IMR-90 (cell line): Measurements from ENCODE around the gene SYNM. TPM values are rescaled to one million over a fixed set of nuclear protein-coding genes. Genes with fewer than 3 reads are reported as not detected.

Source experiments
- ATAC-seq: fragments of 200-7000 bp; cut with Tn5 transposase; 2 replicates; pipeline ENCODE4 v1.9.1; 2020; ENCODE audit warnings: low read depth, mild to moderate bottlenecking, moderate library complexity
- BruUV-seq: library from RNA; stranded (reverse); fragments of 400-500 nt; replicated peaks from 2 replicates; lab custom pipeline; 2021; lab: Mats Ljungman, UMichigan
- CTCF ChIA-PET: fragments of 300-600 bp; formaldehyde crosslinking; extraction: SDS; loops from one replicate; lab custom pipeline; 2021; ENCODE audit warnings: antibody characterized with exemption; lab: Yijun Ruan, JAX
- POLR2A ChIA-PET: fragments of 300-600 bp; sonication (Branson Sonifier 250); formaldehyde crosslinking; loops from one replicate; lab custom pipeline; 2022; ENCODE audit warnings: antibody characterized with exemption; ENCODE audit not compliant: unreplicated experiment; lab: Charles Lee
- DNase-seq: peaks from one replicate; pipeline ENCODE4 v3.0.0; 2013
- H2AFZ ChIP-seq: replicated peaks from 2 replicates; pipeline ENCODE3; 2013; ENCODE audit warnings: low read length, mild to moderate bottlenecking; ENCODE audit not compliant: poor library complexity
- H2AK5ac ChIP-seq: 2 replicates; pipeline ENCODE4 v1.6.1; 2013; ENCODE audit warnings: low read depth, low read length, inconsistent platforms
- H2AK9ac ChIP-seq: replicated peaks from 2 replicates; pipeline ENCODE3; 2013; ENCODE audit warnings: mild to moderate bottlenecking, low read depth, low read length, moderate library complexity; ENCODE audit not compliant: poor library complexity
- H2BK120ac ChIP-seq: 2 replicates; pipeline ENCODE4 v1.6.1; 2013; ENCODE audit warnings: low read depth, low read length, inconsistent platforms
- H2BK15ac ChIP-seq: 3 replicates; pipeline ENCODE4 v1.6.1; 2013; ENCODE audit warnings: low read depth, low read length, inconsistent platforms
- H2BK20ac ChIP-seq: 2 replicates; pipeline ENCODE4 v1.6.1; 2013; ENCODE audit warnings: low read depth, mild to moderate bottlenecking, inconsistent platforms, low read length, moderate library complexity
- H2BK5ac ChIP-seq: 2 replicates; pipeline ENCODE4 v1.6.1; 2013; ENCODE audit warnings: mild to moderate bottlenecking, low read depth, low read length, inconsistent platforms; ENCODE audit not compliant: poor library complexity, severe bottlenecking
- H3K14ac ChIP-seq: replicated peaks from 2 replicates; pipeline ENCODE4 v1.6.1; 2013; ENCODE audit warnings: low read depth, low read length, inconsistent platforms
- H3K18ac ChIP-seq: 2 replicates; pipeline ENCODE4 v1.6.1; 2013; ENCODE audit warnings: low read depth, low read length, control low read depth
- H3K23ac ChIP-seq: 2 replicates; pipeline ENCODE4 v1.6.1; 2013; ENCODE audit warnings: low read depth, low read length, inconsistent platforms
- H3K27ac ChIP-seq: 2 replicates; pipeline ENCODE4 v1.5.1; 2013; ENCODE audit warnings: mild to moderate bottlenecking, control low read depth, low read length; ENCODE audit not compliant: insufficient read depth
- H3K27me3 ChIP-seq: 2 replicates; pipeline ENCODE4 v1.6.1; 2013; ENCODE audit warnings: low read length; ENCODE audit not compliant: control insufficient read depth, insufficient read depth
- H3K36me3 ChIP-seq: 2 replicates; pipeline ENCODE4 v1.6.1; 2013; ENCODE audit warnings: low read length, mixed read lengths; ENCODE audit not compliant: control insufficient read depth, insufficient read depth
- H3K4ac ChIP-seq: 2 replicates; pipeline ENCODE4 v1.6.1; 2013; ENCODE audit warnings: low read depth, low read length, inconsistent platforms
- H3K4me1 ChIP-seq: 2 replicates; pipeline ENCODE4 v1.6.1; 2013; ENCODE audit warnings: low read length, mixed read lengths; ENCODE audit not compliant: control insufficient read depth, insufficient read depth
- H3K4me2 ChIP-seq: 2 replicates; pipeline ENCODE4 v1.6.1; 2013; ENCODE audit warnings: low read depth, mild to moderate bottlenecking, control low read depth, low read length, moderate library complexity
- H3K4me3 ChIP-seq: 2 replicates; pipeline ENCODE4 v1.5.1; 2013; ENCODE audit warnings: low read depth, mild to moderate bottlenecking, control low read depth, low read length, moderate library complexity; ENCODE audit not compliant: insufficient read depth
- H3K56ac ChIP-seq: 2 replicates; pipeline ENCODE4 v1.6.1; 2013; ENCODE audit warnings: low read length, inconsistent platforms; ENCODE audit not compliant: insufficient read depth; ENCODE audit errors: extremely low read depth
- H3K79me1 ChIP-seq, 2 experiments: 2 replicates each; pipeline ENCODE4 v1.6.1; 2013; ENCODE audit warnings: low read length in 2 of 2, inconsistent platforms in 1 of 2, low read depth in 1 of 2
- H3K9ac ChIP-seq: 2 replicates; pipeline ENCODE4 v1.6.1; 2013; ENCODE audit warnings: low read depth, low read length, control low read depth
- H3K9me1 ChIP-seq: 2 replicates; pipeline ENCODE4 v1.6.1; 2013; ENCODE audit warnings: low read length, inconsistent platforms; ENCODE audit not compliant: insufficient read depth
- H3K9me3 ChIP-seq: 2 replicates; pipeline ENCODE4 v1.6.1; 2013; ENCODE audit warnings: low read length; ENCODE audit not compliant: control insufficient read depth, insufficient read depth
- H4K20me1 ChIP-seq: 2 replicates; pipeline ENCODE4 v1.6.1; 2013; ENCODE audit warnings: low read length, inconsistent platforms; ENCODE audit not compliant: insufficient read depth
- H4K5ac ChIP-seq: 2 replicates; pipeline ENCODE4 v1.6.1; 2013; ENCODE audit warnings: mild to moderate bottlenecking, low read depth, low read length, control low read depth
- H4K8ac ChIP-seq, 2 experiments: 2 replicates each; pipeline ENCODE4 v1.6.1; 2013; ENCODE audit warnings: low read depth in 2 of 2, low read length in 2 of 2, control low read depth in 1 of 2, inconsistent platforms in 1 of 2
- H4K91ac ChIP-seq: 2 replicates; pipeline ENCODE4 v1.6.1; 2013; ENCODE audit warnings: low read depth, low read length, inconsistent platforms; ENCODE audit not compliant: insufficient read depth
- FOS ChIP-seq: fragments of 150-350 bp; IDR thresholded peaks from 2 replicates; pipeline ENCODE4 v1.6.1; 2016; ENCODE audit warnings: low read depth, low read length
- MXI1 ChIP-seq: IDR thresholded peaks from 2 replicates; pipeline ENCODE4 v1.6.1; 2012; ENCODE audit warnings: low read depth, mild to moderate bottlenecking, low read length, moderate library complexity, borderline replicate concordance
- POLR2A ChIP-seq: IDR thresholded peaks from 2 replicates; pipeline ENCODE4 v1.6.1; 2012; ENCODE audit warnings: mild to moderate bottlenecking, low read depth, low read length
- RAD21 ChIP-seq: IDR thresholded peaks from 2 replicates; pipeline ENCODE4 v1.6.1; 2012; ENCODE audit warnings: low read length, improper control_type of control experiment
- RCOR1 ChIP-seq: IDR thresholded peaks from 2 replicates; pipeline ENCODE4 v1.6.1; 2012; ENCODE audit warnings: mild to moderate bottlenecking, low read length, improper control_type of control experiment; ENCODE audit not compliant: insufficient replicate concordance
- RFX5 ChIP-seq: IDR thresholded peaks from 2 replicates; pipeline ENCODE4 v1.8.0; 2012; ENCODE audit warnings: low read depth, mild to moderate bottlenecking, low read length, moderate library complexity
- USF2 ChIP-seq: fragments of 150-350 bp; IDR thresholded peaks from 2 replicates; pipeline ENCODE4 v1.6.1; 2017; ENCODE audit warnings: mild to moderate bottlenecking, antibody characterized with exemption, low read length, low read depth
- WGBS, 2 experiments: methylation state at CpG; one replicate each; pipeline versions ENCODE4 v1.1.5 to v1.1.7; 2013; ENCODE audit warnings: missing lambda C conversion rate in 2 of 2; ENCODE audit not compliant: insufficient read length in 1 of 2; ENCODE audit errors: extremely low coverage in 2 of 2; 5-methylcytosine and 5-hydroxymethylcytosine counted together
- dilution Hi-C: fragments of 300-500 bp; cut with HindIII; formaldehyde crosslinking; loops from one replicate; pipeline ENCODE4 v1.14.3; 2018; ENCODE audit warnings: low sequenced_read_pairs; ENCODE audit not compliant: unreplicated experiment
- in situ Hi-C: fragments of 300-500 bp; cut with MboI; formaldehyde crosslinking; loops from 3 replicates; pipeline ENCODE4 v1.14.3; 2019; ENCODE audit warnings: low sequenced_read_pairs, inconsistent platforms, mixed read lengths
- intact Hi-C: fragments of 100-400 bp; cut with micrococcal nuclease; formaldehyde crosslinking; loops from 2 replicates; pipeline ENCODE4 v1.10.0; 2022
- polyA plus RNA-seq, 3 experiments: library from polyadenylated mRNA; depleted of rRNA; stranded (reverse); fragments of >200 nt; gene quantifications; 2 replicates each; pipeline ENCODE4 v1.2.3, GENCODE V29; 2012; ENCODE audit warnings: low replicate concordance in 1 of 3
- total RNA-seq: library from RNA; depleted of rRNA; stranded (reverse); fragments of >200 nt; gene quantifications from 2 replicates; pipeline ENCODE4 v1.2.3, GENCODE V29; 2012
- TF ChIP-seq, protein P1 (sequence below): fragments of 150-350 bp; IDR thresholded peaks from 2 replicates; pipeline ENCODE4 v1.6.1; 2016; ENCODE audit warnings: low read depth, mild to moderate bottlenecking, low read length, moderate library complexity, borderline replicate concordance

The SYNM gene
- total and polyA plus RNA-seq, 2 of the 4 experiments (the other 2 are of a cell fraction) = 2.1 to 3.4 TPM

GRCh38 chr15:99138491-99138982 lies 33.7 kb downstream of the SYNM start:
- 98% methylated on average over 9 of the region's 15 CpGs; no CpG with 5 or more reads in 1 of the 2 experiments for WGBS, 2 experiments
- Histone ChIP-seq H2BK120ac (no peak overlapping the region), H3K79me1 (peaks cover 0 to 18% of the 10 kb centered on the region in 2 experiments; a peak in 2 of 4 replicates), H2AK9ac (no peak overlapping the region), H3K9ac (no peak overlapping the region), H3K14ac (no peak overlapping the region), H3K18ac (no peak overlapping the region), H3K4me2 (no peak overlapping the region), H2BK5ac (no peak overlapping the region), H3K23ac (no peak overlapping the region), H3K9me1 (peaks cover 29% of the 10 kb centered on the region), H2BK20ac (no peak overlapping the region), H3K36me3 (peaks cover 12% of the 10 kb centered on the region), H3K56ac (no peak overlapping the region), H2BK15ac (no peak overlapping the region), H4K20me1 (peaks cover 4% of the 10 kb centered on the region; the same call in 1 of the 2 replicates), H4K91ac (no peak overlapping the region), H2AFZ (no peak overlapping the region), H4K5ac (no peak overlapping the region), H3K27me3 (no peaks in the 10 kb centered on the region), H3K4ac (no peak overlapping the region), H3K27ac (no peak overlapping the region), H3K4me1 (peaks cover 8% of the 10 kb centered on the region), H2AK5ac (no peak overlapping the region), H3K9me3 (no peaks in the 10 kb centered on the region), H3K4me3 (no peak overlapping the region), H4K8ac (no peak overlapping the region)
- dilution Hi-C loops = no loop called here
- TF ChIP-seq FOS (no peak), MXI1 (no peak), RFX5 (no peak), RCOR1 (no peak), POLR2A (no peak), RAD21 (no peak), USF2 (no peak)
- TF ChIP-seq, protein P1, sequence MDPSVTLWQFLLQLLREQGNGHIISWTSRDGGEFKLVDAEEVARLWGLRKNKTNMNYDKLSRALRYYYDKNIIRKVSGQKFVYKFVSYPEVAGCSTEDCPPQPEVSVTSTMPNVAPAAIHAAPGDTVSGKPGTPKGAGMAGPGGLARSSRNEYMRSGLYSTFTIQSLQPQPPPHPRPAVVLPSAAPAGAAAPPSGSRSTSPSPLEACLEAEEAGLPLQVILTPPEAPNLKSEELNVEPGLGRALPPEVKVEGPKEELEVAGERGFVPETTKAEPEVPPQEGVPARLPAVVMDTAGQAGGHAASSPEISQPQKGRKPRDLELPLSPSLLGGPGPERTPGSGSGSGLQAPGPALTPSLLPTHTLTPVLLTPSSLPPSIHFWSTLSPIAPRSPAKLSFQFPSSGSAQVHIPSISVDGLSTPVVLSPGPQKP = no peak
- CTCF ChIA-PET = no interaction called here
- in situ Hi-C loops = no loop called here
- intact Hi-C loops = no loop called here
- DNase-seq = no peak
- POLR2A ChIA-PET = no interaction called here
- no peak for ATAC-seq
- no TSS peak for BruUV-seq
